Stimulated activated naive CD8-positive, alpha-beta T cell treated with anti-CD3 and anti-CD28 coated beads, Interleukin-15, Interleukin-2, amounts not matched to agents 100 U/mL and 50 U/mL, for 24 hours (primary cell): ENCODE results near the gene SLC16A2.

Experiments used
- ATAC-seq: fragments of 150-1000 bp; cut with Tn5 transposase; one replicate; pipeline ENCODE4 v1.10.0; 2021
- DNase-seq: peaks from one replicate; pipeline ENCODE4 v3.0.0; 2021

The SLC16A2 gene

GRCh38 chrX:74535408-74536151 is 114.3 kb downstream of the SLC16A2 start:
- DNase-seq (peak; percentile 51), ATAC-seq (peak; percentile 37)

- ATAC-seq: no peak
- peak; percentile 46 for DNase-seq
Observed at GRCh38 chrX:74536152-74536831, 115.0 kb downstream of the SLC16A2 start.

- no peak for DNase-seq
Observed at GRCh38 chrX:74536832-74537371, 115.6 kb downstream of the SLC16A2 start.

GRCh38 chrX:74540635-74541249 is 119.4 kb downstream of the SLC16A2 start:
- ATAC-seq (peak; percentile 75), DNase-seq (no peak)

More at GRCh38 chrX:74536832-74537371, 115.6 kb downstream of the SLC16A2 start:
- no peak for ATAC-seq

GRCh38 chrX:74545880-74546523 is 124.7 kb downstream of the SLC16A2 start:
- ATAC-seq: no peak
- DNase-seq: no peak

- ATAC-seq (no peak), DNase-seq (no peak)
Observed at GRCh38 chrX:74546984-74547383, 125.7 kb downstream of the SLC16A2 start.

DNA sequence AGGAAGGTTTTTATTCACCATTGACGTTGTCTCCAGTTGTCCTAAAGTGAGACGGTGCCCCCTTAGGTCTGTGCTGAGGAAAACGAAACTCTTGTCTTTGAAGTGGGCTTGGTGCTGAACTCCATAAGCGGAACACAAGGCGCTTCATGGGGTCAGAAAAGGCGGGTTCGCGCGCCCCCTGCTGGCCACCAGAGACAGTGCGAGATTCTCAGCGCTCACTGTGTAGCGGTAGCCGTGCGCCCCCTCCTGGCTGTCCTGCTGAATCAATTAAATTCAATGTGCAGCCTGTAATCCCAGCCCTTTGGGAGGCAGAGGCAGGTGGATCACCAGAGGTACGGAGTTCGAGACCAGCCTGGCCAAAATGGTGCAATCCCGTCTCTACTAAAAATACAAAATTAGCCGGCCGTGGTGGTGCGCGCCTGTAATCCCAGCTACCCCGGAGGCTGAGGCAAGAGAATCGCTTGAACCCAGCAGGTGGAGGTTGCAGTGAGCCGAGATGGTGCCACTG is 129.1 kb downstream of the SLC16A2 start:
- peak; percentile 85 for DNase-seq
- ATAC-seq: peak; percentile 95

DNA sequence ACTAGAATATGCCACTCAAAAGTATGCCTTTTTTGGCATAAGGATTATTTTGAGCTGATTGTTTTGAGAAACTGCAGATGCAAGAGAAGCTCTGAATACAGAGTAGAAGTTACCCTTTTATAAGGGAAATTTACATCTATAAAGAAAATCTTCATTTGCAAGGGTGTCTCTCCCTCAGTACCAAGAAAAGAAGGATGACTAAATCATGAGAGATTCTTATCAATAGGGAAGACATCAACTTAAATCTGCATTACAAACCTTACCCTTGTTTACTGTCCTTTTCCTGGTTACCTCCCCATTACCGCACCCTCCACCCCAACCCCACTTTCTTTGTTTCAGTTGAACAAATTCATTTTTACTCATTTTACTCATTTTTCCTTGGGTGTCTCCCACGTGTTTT is 130.6 kb downstream of the SLC16A2 start:
- ATAC-seq: no peak
- no peak for DNase-seq

DNA sequence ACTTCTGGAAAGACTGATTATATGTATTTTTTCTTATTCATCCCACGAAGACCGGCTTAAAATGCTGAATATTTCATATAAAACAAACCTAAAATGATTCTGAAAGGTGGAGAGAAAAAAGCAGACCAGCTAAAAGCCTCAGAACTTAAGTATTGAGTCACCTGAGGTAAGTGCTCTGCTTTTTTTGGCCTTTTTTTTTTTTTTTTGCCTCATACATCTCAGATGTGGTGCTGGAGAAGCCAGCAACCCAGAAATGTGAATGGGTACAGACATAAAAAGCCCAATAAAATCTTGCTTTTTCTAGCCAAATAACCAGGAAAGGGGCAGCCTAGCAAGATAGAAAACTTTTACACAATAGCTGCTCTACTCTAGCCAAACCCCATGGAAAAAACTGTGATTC is 136.1 kb downstream of the SLC16A2 start:
- DNase-seq (no peak), ATAC-seq (no peak)

DNA sequence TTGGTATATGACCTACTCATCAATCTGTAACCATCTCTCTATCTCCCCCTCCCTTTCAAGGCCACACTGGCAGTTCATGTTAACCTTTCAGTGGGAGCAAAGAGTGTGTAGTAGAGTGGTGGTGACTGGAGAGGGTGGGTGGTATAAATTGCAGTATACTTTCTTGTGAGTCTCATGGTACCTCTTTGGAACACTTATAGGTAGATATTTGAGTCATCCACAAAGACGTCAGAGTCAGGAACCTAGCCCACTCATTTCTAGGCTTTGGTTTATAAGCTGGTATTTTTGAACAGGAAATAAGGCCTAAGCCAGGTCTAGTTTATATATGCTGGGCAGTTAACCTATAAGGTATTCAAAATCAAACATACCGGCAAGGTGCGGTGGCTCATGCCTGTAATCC is 156.8 kb downstream of the SLC16A2 start:
- peak; percentile 5 for DNase-seq
- peak; percentile 96 for ATAC-seq

DNA sequence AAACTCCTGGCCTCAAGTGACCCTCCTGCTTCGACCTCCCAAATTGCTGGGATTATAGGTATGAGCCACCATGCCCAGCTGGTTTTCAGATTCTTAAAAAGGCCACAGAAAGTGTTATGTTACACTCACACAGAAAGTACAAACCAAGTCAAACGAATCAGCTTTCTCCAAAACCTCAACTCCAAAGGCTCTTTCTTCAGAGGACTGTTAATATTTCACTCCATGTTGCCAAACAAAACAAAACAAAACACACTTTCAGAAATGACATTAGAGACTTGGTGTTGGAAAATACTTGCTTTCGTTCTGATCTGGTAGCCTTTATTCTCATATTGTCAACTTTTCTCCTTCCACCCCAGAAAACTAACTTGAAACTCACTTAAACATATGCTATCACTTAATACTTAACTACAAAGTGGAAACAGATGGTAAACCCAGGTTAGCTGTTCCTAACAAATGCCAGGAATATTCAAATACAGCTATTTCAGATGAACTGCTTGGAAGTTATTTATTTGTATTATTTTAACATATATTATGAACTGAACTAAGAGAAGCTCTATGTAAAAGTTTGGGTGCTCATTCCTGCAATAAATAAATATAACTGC is 158.4 kb downstream of the SLC16A2 start:
- DNase-seq: no peak
- ATAC-seq: no peak
